K562 (cell line): ENCODE data around the gene STX7. TPM values are rescaled to one million over a fixed set of nuclear protein-coding genes. Genes with fewer than 3 reads are reported as not detected.
A peak's percentile ranks its signal among the peaks of the same experiment; 100 is the strongest.

Experiments
- CREB5 ChIP-seq: fragments of 250-450 bp; sonication (Bioruptor Pico); IDR thresholded peaks from 2 replicates; pipeline ENCODE4 v1.5.0; 2020; ENCODE audit warnings: mild to moderate bottlenecking
- CTCFL ChIP-seq: IDR thresholded peaks from 2 replicates; pipeline ENCODE4 v1.6.1; 2011; ENCODE audit warnings: borderline replicate concordance, low read depth, mild to moderate bottlenecking, moderate library complexity, low read length; ENCODE audit not compliant: insufficient read depth, poor library complexity, severe bottlenecking
- ID3 ChIP-seq, 2 experiments: fragments of 250-450 bp in 1 of 2; fragments of 450-650 bp in 1 of 2; sonication (Bioruptor Pico) in 1 of 2; IDR thresholded peaks; 2 replicates each; pipeline versions ENCODE4 v1.6.1 to v1.8.0; 2016 to 2021; ENCODE audit warnings: mild to moderate bottlenecking in 2 of 2, moderate library complexity in 2 of 2, missing compliant biosample characterization in 1 of 2, missing genetic modification characterization in 1 of 2
- SPI1 ChIP-seq: IDR thresholded peaks from 2 replicates; pipeline ENCODE4 v1.6.1; 2011; ENCODE audit warnings: low read depth, low read length, control low read depth, borderline replicate concordance
- ZMIZ1 ChIP-seq, 2 experiments: fragments of 150-350 bp in 1 of 2; IDR thresholded peaks; 2 replicates each; pipeline ENCODE4 v1.6.1; 2012 to 2016; ENCODE audit warnings: low read depth in 2 of 2, low read length in 2 of 2, mild to moderate bottlenecking in 1 of 2, moderate library complexity in 1 of 2
- ZNF436 ChIP-seq: fragments of 250-450, 450-650 bp; sonication (Bioruptor Pico); formaldehyde crosslinking; IDR thresholded peaks from 2 replicates; pipeline ENCODE4 v1.7.0; 2020; ENCODE audit warnings: mild to moderate bottlenecking
- polyA plus RNA-seq, 8 experiments: library from polyadenylated mRNA; depleted of rRNA in 4 of 8; stranded (reverse) in 5 of 8; unstranded in 3 of 8; fragments of >200 nt; fragmentation: Nextera tagmentation in 2 of 8; fragmentation: Illumina TruSeq in 1 of 8; extraction: Ambion mirVana in 2 of 8; extraction: Trizol in 1 of 8; gene quantifications; 2 replicates each; pipeline versions ENCODE4 v1.2.1 to v1.2.3, GENCODE V29; 2011 to 2014; ENCODE audit warnings: inconsistent platforms in 1 of 8, missing spikeins in 1 of 8
- total RNA-seq, 7 experiments: library from RNA; depleted of rRNA in 6 of 7; stranded (reverse); fragments of >200 nt in 6 of 7; fragmentation: Illumina TruSeq in 2 of 7; extraction: Trizol in 2 of 7; gene quantifications; 2 replicates each; pipeline versions ENCODE4 v1.2.1 to v1.2.3, GENCODE V29; 2011 to 2021; ENCODE audit warnings: low replicate concordance in 1 of 7
- TF ChIP-seq, protein P1 (sequence below), 2 experiments: fragments of 450-650 bp; formaldehyde crosslinking in 1 of 2; IDR thresholded peaks; 2 replicates each; pipeline versions ENCODE4 v1.4.0 to v1.6.1; 2014 to 2020; ENCODE audit warnings: mild to moderate bottlenecking in 2 of 2, borderline replicate concordance in 1 of 2, low read depth in 1 of 2

The STX7 gene
- total and polyA plus RNA-seq, 9 of the 15 experiments (the other 6 are each of a cell fraction or from before 2014, with no cell fraction given): 13.0 to 34.4 (median 25.3) TPM

DNA sequence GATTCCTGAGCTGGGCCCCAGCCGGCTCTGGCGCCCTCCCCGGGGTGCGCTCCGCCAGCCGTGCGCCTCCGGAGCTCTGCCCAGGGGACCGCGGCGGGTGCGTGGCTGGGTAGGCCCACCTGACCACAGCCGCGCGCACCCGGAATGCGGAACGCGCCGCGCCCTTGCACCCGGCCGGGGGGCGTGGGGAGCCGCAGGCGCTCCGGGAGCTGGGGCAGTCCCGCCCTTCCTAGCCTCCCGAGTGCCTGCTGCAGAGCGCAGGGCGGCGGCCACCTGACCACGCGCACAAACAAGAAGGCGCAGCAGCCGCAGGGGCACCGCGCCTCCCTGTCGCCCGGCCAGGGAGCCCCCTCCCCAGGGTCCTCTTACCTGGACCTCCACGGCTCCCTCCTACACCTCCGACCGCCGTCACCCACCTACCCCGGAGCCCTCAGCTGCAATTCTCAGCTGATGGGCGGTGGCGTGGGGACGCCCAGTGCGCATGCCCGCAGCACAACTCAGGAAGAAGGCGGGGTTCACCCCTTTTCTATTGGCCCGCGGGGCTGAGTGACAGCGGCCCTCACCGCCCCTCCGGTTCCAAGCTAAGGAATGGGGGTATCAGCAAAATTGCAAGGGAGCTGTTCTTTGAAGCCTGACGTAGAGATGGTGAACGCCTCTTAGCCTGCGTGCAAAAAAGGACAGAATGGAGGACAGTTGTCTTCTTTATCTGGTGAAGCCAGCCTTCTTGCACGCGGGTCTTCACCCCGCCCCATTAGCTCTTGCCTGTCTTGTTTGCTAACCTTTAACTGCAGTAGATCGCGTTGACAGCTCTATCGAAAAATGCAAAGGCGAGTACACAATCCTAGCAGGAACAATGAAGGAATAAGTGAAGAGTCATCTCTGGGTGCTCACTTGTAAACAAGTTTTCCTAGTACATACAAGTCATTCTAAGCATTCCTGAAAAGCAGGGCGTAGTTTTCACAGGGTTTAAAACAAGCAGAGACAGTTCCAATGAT lies at the start of gene STX7 (continued):
- TF ChIP-seq ZMIZ1 (IDR thresholded peaks at IDR 0.05; ENCODE audit: low read depth in 2 of 2, low read length in 2 of 2) (no peak), SPI1 (no peak), CREB5 (CRISPR knock-in tag) (no peak), ID3 (CRISPR knock-in tag; IDR thresholded peaks at IDR 0.05) (no peak), ID3 (tag; IDR thresholded peaks at IDR 0.05) (0 out of 2 replicates have a peak, but pooled peaks have one; percentile 23), CTCFL (peak; percentile 2), ZNF436 (CRISPR knock-in tag) (no peak)
- TF ChIP-seq, protein P1, sequence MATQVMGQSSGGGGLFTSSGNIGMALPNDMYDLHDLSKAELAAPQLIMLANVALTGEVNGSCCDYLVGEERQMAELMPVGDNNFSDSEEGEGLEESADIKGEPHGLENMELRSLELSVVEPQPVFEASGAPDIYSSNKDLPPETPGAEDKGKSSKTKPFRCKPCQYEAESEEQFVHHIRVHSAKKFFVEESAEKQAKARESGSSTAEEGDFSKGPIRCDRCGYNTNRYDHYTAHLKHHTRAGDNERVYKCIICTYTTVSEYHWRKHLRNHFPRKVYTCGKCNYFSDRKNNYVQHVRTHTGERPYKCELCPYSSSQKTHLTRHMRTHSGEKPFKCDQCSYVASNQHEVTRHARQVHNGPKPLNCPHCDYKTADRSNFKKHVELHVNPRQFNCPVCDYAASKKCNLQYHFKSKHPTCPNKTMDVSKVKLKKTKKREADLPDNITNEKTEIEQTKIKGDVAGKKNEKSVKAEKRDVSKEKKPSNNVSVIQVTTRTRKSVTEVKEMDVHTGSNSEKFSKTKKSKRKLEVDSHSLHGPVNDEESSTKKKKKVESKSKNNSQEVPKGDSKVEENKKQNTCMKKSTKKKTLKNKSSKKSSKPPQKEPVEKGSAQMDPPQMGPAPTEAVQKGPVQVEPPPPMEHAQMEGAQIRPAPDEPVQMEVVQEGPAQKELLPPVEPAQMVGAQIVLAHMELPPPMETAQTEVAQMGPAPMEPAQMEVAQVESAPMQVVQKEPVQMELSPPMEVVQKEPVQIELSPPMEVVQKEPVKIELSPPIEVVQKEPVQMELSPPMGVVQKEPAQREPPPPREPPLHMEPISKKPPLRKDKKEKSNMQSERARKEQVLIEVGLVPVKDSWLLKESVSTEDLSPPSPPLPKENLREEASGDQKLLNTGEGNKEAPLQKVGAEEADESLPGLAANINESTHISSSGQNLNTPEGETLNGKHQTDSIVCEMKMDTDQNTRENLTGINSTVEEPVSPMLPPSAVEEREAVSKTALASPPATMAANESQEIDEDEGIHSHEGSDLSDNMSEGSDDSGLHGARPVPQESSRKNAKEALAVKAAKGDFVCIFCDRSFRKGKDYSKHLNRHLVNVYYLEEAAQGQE (IDR thresholded peaks at IDR 0.05; ENCODE audit: borderline replicate concordance): peak; percentile 29; the same call in 1 of the 2 replicates
- TF ChIP-seq, protein P1 (CRISPR knock-in tag; IDR thresholded peaks at IDR 0.05; ENCODE audit: low read depth): peak; percentile 31; the same call in 1 of the 2 replicates
